Transverse colon (tissue), 4 donors: ENCODE measurements around the gene OXSR1. TPM values are rescaled to one million over a fixed set of nuclear protein-coding genes. Genes with fewer than 3 reads are reported as not detected.

Experiments
- DNase-seq: peaks from one replicate; pipeline ENCODE4 v3.0.0-alpha.2; 2019
- H3K27ac ChIP-seq, 4 donors: fragments of 200-600 bp; sonication (generic); 2 replicates each; pipeline ENCODE4 v1.5.1; 2016 to 2018; ENCODE audit warnings: inconsistent platforms in 4 of 4
- H3K27me3 ChIP-seq: fragments of 200-600 bp; sonication (generic); 2 replicates; pipeline ENCODE4 v1.5.1; 2017; ENCODE audit warnings: inconsistent platforms
- H3K36me3 ChIP-seq, 4 donors: fragments of 200-600 bp; sonication (generic); 2 replicates each; pipeline ENCODE4 v1.5.1; 2017 to 2019; ENCODE audit warnings: inconsistent platforms in 4 of 4
- H3K4me1 ChIP-seq, 4 donors: fragments of 200-600 bp; sonication (generic); 2 replicates each; pipeline ENCODE4 v1.5.1; 2017 to 2020; ENCODE audit warnings: inconsistent platforms in 4 of 4
- H3K4me3 ChIP-seq, 4 donors: fragments of 200-600 bp; sonication (generic); 1 replicate in 1 of 4; 2 replicates in 3 of 4; pipeline versions ENCODE4 v1.5.1 to v1.6.1; 2017 to 2019; ENCODE audit warnings: inconsistent platforms in 4 of 4
- H3K9me3 ChIP-seq, 2 donors: fragments of 200-600 bp; sonication (generic); 2 replicates each; pipeline ENCODE4 v1.5.1; 2017 to 2019; ENCODE audit warnings: inconsistent platforms in 2 of 2
- CTCF ChIP-seq, 5 experiments: fragments of 200-600 bp in 3 of 5; fragments of 450-650 bp in 2 of 5; sonication (generic) in 3 of 5; IDR thresholded peaks; 1 replicate in 2 of 5; 2 replicates in 3 of 5; pipeline ENCODE4 v1.5.1; 2016 to 2017; ENCODE audit warnings: antibody characterized with exemption in 5 of 5, inconsistent platforms in 3 of 5, mild to moderate bottlenecking in 2 of 5, moderate library complexity in 1 of 5
- EP300 ChIP-seq: sonication (generic); formaldehyde crosslinking; IDR thresholded peaks from one replicate; pipeline ENCODE4 v1.6.1; 2017; ENCODE audit warnings: antibody characterized with exemption, low read depth
- POLR2A ChIP-seq: fragments of 450-650 bp; IDR thresholded peaks from one replicate; pipeline ENCODE4 v1.6.1; 2016; ENCODE audit warnings: antibody characterized with exemption, mild to moderate bottlenecking, moderate library complexity
- POLR2AphosphoS5 ChIP-seq, 3 donors: sonication (generic); formaldehyde crosslinking; IDR thresholded peaks; one replicate each; pipeline ENCODE4 v1.6.1; 2016; ENCODE audit warnings: antibody characterized with exemption in 3 of 3
- WGBS, 2 donors: methylation state at CpG; one replicate each; pipeline ENCODE4 v1.1.5; 2018; ENCODE audit warnings: low coverage in 1 of 2; 5-methylcytosine and 5-hydroxymethylcytosine counted together
- in situ Hi-C, 4 donors: fragments of 200-750 bp; cut with MboI; loops; one replicate each; pipeline versions ENCODE4 v1.15.0 to v1.15.1; 2017; ENCODE audit warnings: low sequenced_read_pairs in 3 of 4, low pct_ligation_motif_present in 1 of 4, low pct_unique_long_range_greater_than_20kb in 1 of 4
- intact Hi-C: fragments of 100-400 bp; cut with DNase I; formaldehyde crosslinking; loops from one replicate; pipeline ENCODE4 v1.15.1; 2023; ENCODE audit warnings: low total_unique reads
- total RNA-seq, 4 donors: library from RNA; depleted of rRNA; stranded (reverse); fragments of >200 nt; gene quantifications; one replicate each; pipeline ENCODE4 v1.1.0, GENCODE V29; 2016

The OXSR1 gene
- total RNA-seq, 4 donors from 2014 or later, result 35.9 to 47.9 (median 43.5) TPM

GRCh38 chr3:38128303-38128655, 37.1 kb upstream of the OXSR1 start:
- intact Hi-C loops, result no loop called here
- Histone ChIP-seq H3K27me3 (no peaks in the 10 kb centered on the region), H3K4me3 (no peak overlapping the region), H3K9me3 (no peaks in the 10 kb centered on the region), H3K36me3 (peaks cover 0 to 63% (median 27%) of the 10 kb centered on the region in 4 donors), H3K4me1 (peaks cover under 1 to 23% (median 5%) of the 10 kb centered on the region in 4 donors), H3K27ac (no peak overlapping the region)
- in situ Hi-C loops, result loop anchor here in 2 of 4 donors (25.0 kb wide), 2 partner anchors 334 to 359 kb away; partner anchors contain the start of genes ACVR2B (in 1 of the 2) and EXOG (in 1 of the 2)
- no peak for DNase-seq
- 86 to 95% methylated on average over 1 of the region's 1 CpG for WGBS, 2 donors
- no peak for TF ChIP-seq CTCF (IDR thresholded peaks at IDR 0.05)
- TF ChIP-seq POLR2AphosphoS5 (IDR thresholded peaks at IDR 0.05), result no peak
- no peak for TF ChIP-seq POLR2A
- no peak for TF ChIP-seq EP300

- peaks cover 7 to 31% (median 12%) of the 10 kb centered on the region in 4 donors for H3K4me1 ChIP-seq
- no peaks in the 10 kb centered on the region for H3K27me3 ChIP-seq
- intact Hi-C loops (no loop called here), in situ Hi-C loops (loop anchor here in 2 of 4 donors (25.0 kb wide), 2 partner anchors 333 to 358 kb away; partner anchors contain the start of genes ACVR2B (in 1 of the 2) and EXOG (in 1 of the 2))
- H3K9me3 ChIP-seq, result no peaks in the 10 kb centered on the region
- WGBS, 2 donors, result 96 to 100% methylated on average over 2 to 5 of the region's 5 CpGs
- no peak overlapping the region for H3K27ac ChIP-seq
- peak; percentile 5 for DNase-seq
- TF ChIP-seq POLR2AphosphoS5 (IDR thresholded peaks at IDR 0.05) (no peak), CTCF (IDR thresholded peaks at IDR 0.05) (no peak), POLR2A (no peak), EP300 (no peak)
- no peak overlapping the region for H3K4me3 ChIP-seq
- peaks cover 0 to 56% (median 26%) of the 10 kb centered on the region in 4 donors for H3K36me3 ChIP-seq
Observed at GRCh38 chr3:38129058-38129457, 36.3 kb upstream of the OXSR1 start.

GRCh38 chr3:38130631-38131065, 34.7 kb upstream of the OXSR1 start:
- no peak overlapping the region for H3K4me3 ChIP-seq
- DNase-seq, result peak; percentile 48
- no peaks in the 10 kb centered on the region for H3K27me3 ChIP-seq
- in situ Hi-C loops (loop anchor here in 2 of 4 donors (25.0 kb wide), 2 partner anchors 332 to 357 kb away; partner anchors contain the start of genes ACVR2B (in 1 of the 2) and EXOG (in 1 of the 2)), intact Hi-C loops (no loop called here)
- H3K9me3 ChIP-seq, result no peaks in the 10 kb centered on the region
- TF ChIP-seq POLR2AphosphoS5 (IDR thresholded peaks at IDR 0.05) (peak in 2 of 3 donors; percentile 30 to 51), EP300 (no peak)
- H3K4me1 ChIP-seq, result peaks cover 21 to 47% (median 28%) of the 10 kb centered on the region in 4 donors
- H3K27ac ChIP-seq, result peak overlapping the region in 3 of 4 donors; percentile 10 to 56 (median 30)
- H3K36me3 ChIP-seq, result peaks cover 0 to 49% (median 21%) of the 10 kb centered on the region in 4 donors
- 56% methylated on average over 3 of the region's 3 CpGs; no CpG with 5 or more reads in 1 of the 2 donors for WGBS, 2 donors

- no peaks in the 10 kb centered on the region for H3K27me3 ChIP-seq
- H3K4me1 ChIP-seq, result peaks cover 23 to 53% (median 34%) of the 10 kb centered on the region in 4 donors
- H3K27ac ChIP-seq, result no peak overlapping the region
- peak; percentile 31 for DNase-seq
- WGBS, 2 donors, result 82% methylated on average over 6 of the region's 6 CpGs; no CpG with 5 or more reads in 1 of the 2 donors
- peaks cover 0 to 37% (median 16%) of the 10 kb centered on the region in 4 donors for H3K36me3 ChIP-seq
- in situ Hi-C loops, result loop anchor here in 2 of 4 donors (25.0 kb wide), 2 partner anchors 331 to 356 kb away; partner anchors contain the start of genes ACVR2B (in 1 of the 2) and EXOG (in 1 of the 2)
- no peaks in the 10 kb centered on the region for H3K9me3 ChIP-seq
- no peak overlapping the region for H3K4me3 ChIP-seq
- TF ChIP-seq POLR2AphosphoS5 (IDR thresholded peaks at IDR 0.05) (no peak), CTCF (IDR thresholded peaks at IDR 0.05) (no peak), EP300 (no peak), POLR2A (no peak)
- intact Hi-C loops, result no loop called here
Observed at GRCh38 chr3:38131621-38132369, 33.5 kb upstream of the OXSR1 start.
